ENCODE measurements around the gene EPHB1.

DNA sequence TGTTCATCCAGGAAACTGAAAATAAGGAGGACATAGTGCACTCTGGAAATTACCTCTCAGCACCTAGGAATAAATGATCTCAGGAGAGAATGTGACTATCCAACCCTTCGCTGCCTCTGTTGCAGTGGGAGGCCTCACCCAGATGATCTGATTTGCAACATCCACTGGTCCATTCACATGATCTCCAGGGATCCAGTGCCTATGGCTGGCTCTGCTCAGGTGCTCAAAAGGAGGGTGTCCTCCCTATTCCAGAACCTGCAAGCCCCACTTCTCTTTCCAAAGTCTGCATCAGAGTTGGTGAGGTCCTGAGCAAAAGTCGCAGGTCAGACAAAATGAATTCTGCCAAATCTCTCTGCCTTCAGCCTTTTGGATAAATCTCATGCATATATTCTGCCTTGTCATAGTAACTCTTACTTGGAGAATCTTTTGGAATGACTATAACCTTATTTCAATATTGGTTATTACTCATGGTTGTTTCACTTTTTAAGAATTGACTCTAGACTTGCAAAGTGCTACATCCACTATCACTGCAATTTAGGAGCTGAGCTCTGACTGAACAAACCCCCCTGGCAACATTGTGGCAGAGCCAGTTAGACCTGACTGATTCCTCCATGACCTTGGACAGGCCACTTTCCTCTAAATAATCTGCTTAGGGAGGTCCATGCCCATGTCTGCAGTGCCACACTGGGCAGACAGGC is 295.1 kb downstream of the EPHB1 start:
- TF ChIP-seq, protein P1, sequence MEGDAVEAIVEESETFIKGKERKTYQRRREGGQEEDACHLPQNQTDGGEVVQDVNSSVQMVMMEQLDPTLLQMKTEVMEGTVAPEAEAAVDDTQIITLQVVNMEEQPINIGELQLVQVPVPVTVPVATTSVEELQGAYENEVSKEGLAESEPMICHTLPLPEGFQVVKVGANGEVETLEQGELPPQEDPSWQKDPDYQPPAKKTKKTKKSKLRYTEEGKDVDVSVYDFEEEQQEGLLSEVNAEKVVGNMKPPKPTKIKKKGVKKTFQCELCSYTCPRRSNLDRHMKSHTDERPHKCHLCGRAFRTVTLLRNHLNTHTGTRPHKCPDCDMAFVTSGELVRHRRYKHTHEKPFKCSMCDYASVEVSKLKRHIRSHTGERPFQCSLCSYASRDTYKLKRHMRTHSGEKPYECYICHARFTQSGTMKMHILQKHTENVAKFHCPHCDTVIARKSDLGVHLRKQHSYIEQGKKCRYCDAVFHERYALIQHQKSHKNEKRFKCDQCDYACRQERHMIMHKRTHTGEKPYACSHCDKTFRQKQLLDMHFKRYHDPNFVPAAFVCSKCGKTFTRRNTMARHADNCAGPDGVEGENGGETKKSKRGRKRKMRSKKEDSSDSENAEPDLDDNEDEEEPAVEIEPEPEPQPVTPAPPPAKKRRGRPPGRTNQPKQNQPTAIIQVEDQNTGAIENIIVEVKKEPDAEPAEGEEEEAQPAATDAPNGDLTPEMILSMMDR (IDR thresholded peaks at IDR 0.05) = no peak
- TF ChIP-seq POLR2A (IDR thresholded peaks at IDR 0.05) = no peak
